ENCODE data around the gene RASSF5.

RASSF5 gene

GRCh38 chr1:206582971-206583706 is 75.8 kb downstream of the RASSF5 start:
- TF ChIP-seq CTCF (IDR thresholded peaks at IDR 0.05; ENCODE audit: insufficient read depth, missing control alignments) = no peak
- no peak for DNase-seq (ENCODE audit: insufficient read length, low spot score)
- no peak for FAIRE-seq

GRCh38 chr1:206583707-206584648 is 76.6 kb downstream of the RASSF5 start:
- DNase-seq (ENCODE audit: insufficient read length, low spot score) = peak; percentile 78
- FAIRE-seq = no peak
- TF ChIP-seq CTCF (IDR thresholded peaks at IDR 0.05; ENCODE audit: insufficient read depth, missing control alignments) = peak; percentile 97

DNA sequence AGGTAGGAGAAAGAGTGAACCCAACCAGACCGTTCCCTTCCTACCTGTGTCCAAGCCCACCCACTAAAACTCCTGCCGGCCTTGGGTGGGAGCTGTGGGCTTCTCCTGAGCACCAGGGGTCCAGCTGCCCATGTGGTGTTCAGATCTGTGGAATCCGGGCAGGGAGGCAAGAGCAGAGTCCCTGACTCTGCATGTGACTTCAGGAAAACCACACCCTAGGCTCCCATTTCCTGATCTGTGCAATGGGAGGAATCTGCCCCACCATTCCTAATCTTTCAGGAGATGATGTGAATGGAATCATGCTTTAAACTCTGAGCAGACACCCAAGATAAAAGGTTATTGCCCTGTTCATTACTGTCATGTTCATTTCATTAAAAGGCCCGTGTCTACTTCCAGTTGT is 77.4 kb downstream of the RASSF5 start:
- DNase-seq (ENCODE audit: insufficient read length, low spot score) (no peak), FAIRE-seq (no peak)
- no peak for TF ChIP-seq CTCF (IDR thresholded peaks at IDR 0.05; ENCODE audit: insufficient read depth, missing control alignments)

- TF ChIP-seq CTCF (IDR thresholded peaks at IDR 0.05; ENCODE audit: insufficient read depth, missing control alignments) = no peak
- DNase-seq (ENCODE audit: insufficient read length, low spot score) (no peak), FAIRE-seq (no peak)
These were observed 79.4 kb downstream of the RASSF5 start for GRCh38 chr1:206586501-206587445.

GRCh38 chr1:206587904-206588303 is 80.6 kb downstream of the RASSF5 start:
- TF ChIP-seq CTCF (IDR thresholded peaks at IDR 0.05; ENCODE audit: insufficient read depth, missing control alignments) = no peak
- DNase-seq (ENCODE audit: insufficient read length, low spot score) (no peak), FAIRE-seq (no peak)

- no peak for TF ChIP-seq CTCF (IDR thresholded peaks at IDR 0.05; ENCODE audit: insufficient read depth, missing control alignments)
- DNase-seq (ENCODE audit: insufficient read length, low spot score) = no peak
- no peak for FAIRE-seq
These were observed 81.2 kb downstream of the RASSF5 start for GRCh38 chr1:206588492-206588891.
